ENCODE results near the gene HSF2.

Gene HSF2

DNA sequence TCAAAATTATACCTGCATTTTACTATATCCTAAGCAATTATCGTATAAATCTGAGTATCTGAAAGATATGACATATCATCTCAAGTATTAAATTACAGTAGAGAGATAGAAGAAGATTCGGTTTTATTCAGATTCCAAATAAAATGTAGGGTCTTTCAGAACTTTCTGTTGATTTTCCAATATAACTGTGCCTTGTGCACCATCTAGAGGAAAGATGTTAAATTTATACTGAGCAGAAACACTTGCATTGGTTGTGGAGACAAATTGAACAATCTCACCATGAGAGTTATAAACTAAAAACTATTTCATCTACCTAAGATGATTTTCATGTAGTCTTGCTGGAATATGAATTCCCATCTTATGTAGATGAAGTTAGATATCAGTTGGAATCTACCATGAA lies 26.8 kb upstream of the HSF2 start:
- H3K27ac ChIP-seq (ENCODE audit: poor library complexity, severe bottlenecking) = no peak overlapping the region
- H3K36me3 ChIP-seq (ENCODE audit: low read depth) = no peaks in the 10 kb centered on the region
- no peaks in the 10 kb centered on the region for H3K4me1 ChIP-seq (ENCODE audit: insufficient read depth, poor library complexity, severe bottlenecking)
- no peak overlapping the region for H3K4me3 ChIP-seq (ENCODE audit: severe bottlenecking)
- no peaks in the 10 kb centered on the region for H3K27me3 ChIP-seq (ENCODE audit: insufficient read depth, poor library complexity, severe bottlenecking)
- H3K9me3 ChIP-seq (ENCODE audit: severe bottlenecking) = no peaks in the 10 kb centered on the region
- ATAC-seq (ENCODE audit: low read depth) (no peak), DNase-seq (ENCODE audit: low spot score) (no peak)
- TF ChIP-seq, protein P1, sequence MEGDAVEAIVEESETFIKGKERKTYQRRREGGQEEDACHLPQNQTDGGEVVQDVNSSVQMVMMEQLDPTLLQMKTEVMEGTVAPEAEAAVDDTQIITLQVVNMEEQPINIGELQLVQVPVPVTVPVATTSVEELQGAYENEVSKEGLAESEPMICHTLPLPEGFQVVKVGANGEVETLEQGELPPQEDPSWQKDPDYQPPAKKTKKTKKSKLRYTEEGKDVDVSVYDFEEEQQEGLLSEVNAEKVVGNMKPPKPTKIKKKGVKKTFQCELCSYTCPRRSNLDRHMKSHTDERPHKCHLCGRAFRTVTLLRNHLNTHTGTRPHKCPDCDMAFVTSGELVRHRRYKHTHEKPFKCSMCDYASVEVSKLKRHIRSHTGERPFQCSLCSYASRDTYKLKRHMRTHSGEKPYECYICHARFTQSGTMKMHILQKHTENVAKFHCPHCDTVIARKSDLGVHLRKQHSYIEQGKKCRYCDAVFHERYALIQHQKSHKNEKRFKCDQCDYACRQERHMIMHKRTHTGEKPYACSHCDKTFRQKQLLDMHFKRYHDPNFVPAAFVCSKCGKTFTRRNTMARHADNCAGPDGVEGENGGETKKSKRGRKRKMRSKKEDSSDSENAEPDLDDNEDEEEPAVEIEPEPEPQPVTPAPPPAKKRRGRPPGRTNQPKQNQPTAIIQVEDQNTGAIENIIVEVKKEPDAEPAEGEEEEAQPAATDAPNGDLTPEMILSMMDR (IDR thresholded peaks at IDR 0.05; ENCODE audit: poor library complexity, severe bottlenecking) = peak; percentile 36

DNA sequence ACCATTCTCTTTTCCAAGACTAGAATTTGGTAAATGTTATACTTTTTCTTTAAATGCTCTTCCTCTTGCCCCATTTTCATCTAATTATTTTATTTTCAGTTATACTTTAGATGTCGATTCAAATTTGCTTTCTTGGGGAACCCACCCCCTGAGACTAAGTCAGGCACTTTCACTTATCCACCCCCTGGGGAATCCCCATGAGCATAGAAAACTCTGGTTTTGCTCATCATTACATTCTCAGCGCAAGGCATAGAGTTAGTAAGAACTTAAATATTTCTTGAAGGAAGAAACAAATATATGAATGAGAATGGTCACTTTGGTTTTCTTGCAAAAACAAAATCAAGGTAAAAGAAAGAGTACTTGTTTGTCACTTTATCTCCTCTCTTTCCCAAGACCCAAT lies 25.1 kb upstream of the HSF2 start:
- TF ChIP-seq, protein P1 (IDR thresholded peaks at IDR 0.05; ENCODE audit: poor library complexity, severe bottlenecking) = no peak
- no peaks in the 10 kb centered on the region for H3K36me3 ChIP-seq (ENCODE audit: low read depth)
- H3K9me3 ChIP-seq (ENCODE audit: severe bottlenecking) = no peaks in the 10 kb centered on the region
- H3K27ac ChIP-seq (ENCODE audit: poor library complexity, severe bottlenecking) = no peak overlapping the region
- ATAC-seq (ENCODE audit: low read depth) (no peak), DNase-seq (ENCODE audit: low spot score) (no peak)
- H3K27me3 ChIP-seq (ENCODE audit: insufficient read depth, poor library complexity, severe bottlenecking) = no peaks in the 10 kb centered on the region
- H3K4me1 ChIP-seq (ENCODE audit: insufficient read depth, poor library complexity, severe bottlenecking) = no peaks in the 10 kb centered on the region
- no peak overlapping the region for H3K4me3 ChIP-seq (ENCODE audit: severe bottlenecking)

DNA sequence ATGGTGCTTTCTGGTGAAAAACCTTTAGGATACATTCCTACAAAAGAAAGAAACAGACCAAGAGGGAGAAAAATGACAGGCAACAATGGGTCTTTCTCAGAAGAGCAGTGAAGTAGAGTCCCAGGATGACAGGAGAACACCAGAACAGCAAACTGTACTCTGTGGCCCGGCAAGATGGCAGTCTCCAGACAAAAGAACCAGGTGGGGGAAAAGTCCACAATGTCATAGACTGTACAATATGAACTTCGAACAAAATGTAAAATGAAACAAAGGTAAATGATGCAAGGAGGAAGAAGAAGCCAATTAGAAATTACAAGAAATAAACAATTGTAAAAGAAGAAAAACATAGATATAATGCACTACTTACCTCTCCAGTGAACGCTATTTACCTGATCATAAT lies 23.2 kb upstream of the HSF2 start:
- Histone ChIP-seq H3K27ac (ENCODE audit: poor library complexity, severe bottlenecking) (no peak overlapping the region), H3K9me3 (ENCODE audit: severe bottlenecking) (no peaks in the 10 kb centered on the region), H3K27me3 (ENCODE audit: insufficient read depth, poor library complexity, severe bottlenecking) (no peaks in the 10 kb centered on the region), H3K4me1 (ENCODE audit: insufficient read depth, poor library complexity, severe bottlenecking) (no peaks in the 10 kb centered on the region), H3K36me3 (ENCODE audit: low read depth) (no peaks in the 10 kb centered on the region), H3K4me3 (ENCODE audit: severe bottlenecking) (no peak overlapping the region)
- DNase-seq (ENCODE audit: low spot score) (no peak), ATAC-seq (ENCODE audit: low read depth) (no peak)
- TF ChIP-seq, protein P1 (IDR thresholded peaks at IDR 0.05; ENCODE audit: poor library complexity, severe bottlenecking) = no peak

DNA sequence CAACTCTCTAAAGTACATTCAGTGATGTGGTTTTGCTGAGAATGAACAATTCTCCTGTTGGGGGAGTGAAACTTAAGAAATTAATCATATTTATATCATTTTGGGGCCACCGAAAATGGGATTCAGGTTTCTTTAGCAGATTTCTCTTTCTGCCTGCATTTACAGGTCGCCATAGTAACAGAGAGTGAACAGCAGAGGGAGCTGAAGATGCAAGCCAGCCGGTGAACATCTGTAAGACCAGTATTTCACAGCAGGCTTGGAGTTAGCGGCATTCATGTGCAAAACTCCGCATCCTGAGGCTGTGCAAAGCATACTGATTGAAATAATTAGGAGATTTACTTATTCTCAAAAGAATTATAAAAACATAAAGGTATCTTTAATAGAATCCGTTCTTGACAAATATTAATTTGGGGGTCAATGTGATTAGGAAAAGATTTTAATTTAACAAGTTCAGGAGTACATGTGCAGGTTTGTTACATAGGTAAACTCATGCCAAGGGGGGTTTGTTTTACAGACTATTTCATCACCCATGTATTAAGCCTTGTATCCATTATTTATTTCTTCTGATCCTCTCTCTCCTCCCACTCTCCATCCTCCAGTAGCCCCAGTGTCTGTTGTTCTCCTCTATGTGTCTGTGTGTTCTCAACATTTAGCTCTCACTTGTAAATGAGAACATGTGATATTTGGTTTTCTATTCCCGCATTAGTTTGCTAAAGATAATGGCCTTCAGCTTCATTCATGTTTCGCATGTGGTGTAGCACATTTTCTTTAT lies 17.8 kb upstream of the HSF2 start:
- no peak for DNase-seq (ENCODE audit: low spot score)
- Histone ChIP-seq H3K36me3 (ENCODE audit: low read depth) (no peaks in the 10 kb centered on the region), H3K4me3 (ENCODE audit: severe bottlenecking) (no peak overlapping the region), H3K9me3 (ENCODE audit: severe bottlenecking) (no peaks in the 10 kb centered on the region), H3K4me1 (ENCODE audit: insufficient read depth, poor library complexity, severe bottlenecking) (no peaks in the 10 kb centered on the region), H3K27me3 (ENCODE audit: insufficient read depth, poor library complexity, severe bottlenecking) (no peaks in the 10 kb centered on the region), H3K27ac (ENCODE audit: poor library complexity, severe bottlenecking) (no peak overlapping the region)
- TF ChIP-seq, protein P1 (IDR thresholded peaks at IDR 0.05; ENCODE audit: poor library complexity, severe bottlenecking) = peak; percentile 80
- peak; percentile 84 for ATAC-seq (ENCODE audit: low read depth)
